ENCODE results near the gene NCK2. TPM values are rescaled to one million over a fixed set of nuclear protein-coding genes. Genes with fewer than 3 reads are reported as not detected.

NCK2 gene
- polyA plus RNA-seq, 3 donors from 2014 or later = 10.7 to 22.1 (median 16.2) TPM

GRCh38 chr2:105723431-105723830, 21.3 kb upstream of the NCK2 start:
- Mint-ChIP-seq H3K36me3 (peaks cover 0 to 8% (median 3%) of the 10 kb centered on the region in 3 donors), H3K27ac (no peak overlapping the region), H3K4me1 (no peaks in the 10 kb centered on the region), H3K4me3 (no peak overlapping the region), H3K9me3 (peaks cover 0 to 6% (median under 1%) of the 10 kb centered on the region in 6 donors), H3K27me3 (ENCODE audit: low read depth in 3 of 3) (peaks cover 0 to 7% (median 4%) of the 10 kb centered on the region in 3 donors)
- no peak for DNase-seq

- Mint-ChIP-seq H3K4me1 (no peaks in the 10 kb centered on the region), H3K36me3 (peaks cover 0 to 8% (median 3%) of the 10 kb centered on the region in 3 donors), H3K9me3 (peaks cover 0 to 6% (median under 1%) of the 10 kb centered on the region in 6 donors), H3K27ac (no peak overlapping the region), H3K27me3 (ENCODE audit: low read depth in 3 of 3) (peaks cover 0 to 7% (median 4%) of the 10 kb centered on the region in 3 donors), H3K4me3 (no peak overlapping the region)
- no peak for DNase-seq
Measured at GRCh38 chr2:105725388-105725787, 19.3 kb upstream of the NCK2 start.

DNA sequence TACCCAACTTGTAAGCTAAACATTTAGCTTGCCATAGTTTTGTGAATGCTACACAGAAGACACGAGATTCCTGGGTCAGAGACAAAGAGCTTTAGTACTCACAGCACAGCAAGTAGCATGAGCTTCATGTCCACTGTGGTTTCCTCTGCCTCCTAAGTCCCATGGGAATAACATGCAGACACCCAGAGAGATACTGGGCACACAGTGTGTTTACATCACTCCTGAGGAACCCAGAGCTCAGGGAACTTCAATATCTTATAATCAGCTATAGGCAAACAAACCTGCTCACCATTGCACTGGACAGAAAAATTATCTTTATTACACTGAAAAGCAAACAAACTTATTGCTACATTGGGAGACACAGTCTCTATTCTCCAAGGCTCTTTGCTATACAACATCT, 14.5 kb upstream of the NCK2 start:
- H3K27me3 Mint-ChIP-seq (ENCODE audit: low read depth in 3 of 3) = peaks cover 0 to 5% (median 5%) of the 10 kb centered on the region in 3 donors

DNA sequence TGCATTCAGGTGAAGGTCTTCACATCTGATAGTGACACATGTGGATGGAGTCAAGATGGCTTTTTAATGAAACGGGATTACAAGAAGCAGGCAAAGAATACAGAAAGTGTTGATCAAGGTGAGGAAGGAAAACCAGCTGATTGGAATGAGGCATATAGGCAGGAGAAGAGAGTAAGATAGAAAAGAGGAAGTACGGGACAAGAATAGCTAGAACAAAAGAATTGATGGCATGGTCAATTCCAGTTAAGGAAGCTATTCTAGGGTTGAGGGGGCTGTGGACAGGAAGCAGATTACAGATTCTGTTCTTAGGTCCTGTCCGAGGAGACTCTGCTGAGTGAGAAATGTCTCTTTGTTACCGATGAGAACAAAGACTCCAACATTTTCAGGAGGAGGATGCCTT, 13.2 kb upstream of the NCK2 start:
- H3K4me3 Mint-ChIP-seq = no peak overlapping the region
- H3K36me3 Mint-ChIP-seq = peaks cover 0 to 4% (median 3%) of the 10 kb centered on the region in 3 donors
- no peak for DNase-seq
- peaks cover 0 to 13% of the 10 kb centered on the region in 2 donors for H3K4me1 Mint-ChIP-seq
- H3K27ac Mint-ChIP-seq = peak overlapping the region in 1 of 6 donors; percentile 4
- peaks cover 0 to 6% (median under 1%) of the 10 kb centered on the region in 6 donors for H3K9me3 Mint-ChIP-seq
- peaks cover 2 to 5% (median 3%) of the 10 kb centered on the region in 3 donors for H3K27me3 Mint-ChIP-seq (ENCODE audit: low read depth in 3 of 3)

More for the DNA sequence above, 14.5 kb upstream of the NCK2 start:
- H3K27ac Mint-ChIP-seq = no peak overlapping the region
- H3K9me3 Mint-ChIP-seq = peaks cover 0 to 6% (median under 1%) of the 10 kb centered on the region in 6 donors
- H3K4me1 Mint-ChIP-seq = peaks cover 0 to 9% of the 10 kb centered on the region in 2 donors
- H3K4me3 Mint-ChIP-seq = no peak overlapping the region
- peaks cover 0 to 4% (median 3%) of the 10 kb centered on the region in 3 donors for H3K36me3 Mint-ChIP-seq
- DNase-seq = no peak

GRCh38 chr2:105732101-105732500, 12.6 kb upstream of the NCK2 start:
- no peak overlapping the region for H3K27ac Mint-ChIP-seq
- no peak for DNase-seq
- H3K4me3 Mint-ChIP-seq = no peak overlapping the region
- H3K4me1 Mint-ChIP-seq = peaks cover 0 to 13% of the 10 kb centered on the region in 2 donors
- H3K27me3 Mint-ChIP-seq (ENCODE audit: low read depth in 3 of 3) = peaks cover 2 to 5% (median 3%) of the 10 kb centered on the region in 3 donors
- H3K36me3 Mint-ChIP-seq = no peaks in the 10 kb centered on the region
- peaks cover 0 to under 1% (median 0%) of the 10 kb centered on the region in 6 donors for H3K9me3 Mint-ChIP-seq

- no peaks in the 10 kb centered on the region for H3K36me3 Mint-ChIP-seq
- H3K4me3 Mint-ChIP-seq = no peak overlapping the region
- peaks cover 4 to 14% of the 10 kb centered on the region in 2 donors for H3K4me1 Mint-ChIP-seq
- H3K27ac Mint-ChIP-seq = no peak overlapping the region
- peaks cover 2 to 5% (median 3%) of the 10 kb centered on the region in 3 donors for H3K27me3 Mint-ChIP-seq (ENCODE audit: low read depth in 3 of 3)
- no peak for DNase-seq
- no peaks in the 10 kb centered on the region for H3K9me3 Mint-ChIP-seq
Measured at GRCh38 chr2:105732955-105733607, 11.6 kb upstream of the NCK2 start.

DNA sequence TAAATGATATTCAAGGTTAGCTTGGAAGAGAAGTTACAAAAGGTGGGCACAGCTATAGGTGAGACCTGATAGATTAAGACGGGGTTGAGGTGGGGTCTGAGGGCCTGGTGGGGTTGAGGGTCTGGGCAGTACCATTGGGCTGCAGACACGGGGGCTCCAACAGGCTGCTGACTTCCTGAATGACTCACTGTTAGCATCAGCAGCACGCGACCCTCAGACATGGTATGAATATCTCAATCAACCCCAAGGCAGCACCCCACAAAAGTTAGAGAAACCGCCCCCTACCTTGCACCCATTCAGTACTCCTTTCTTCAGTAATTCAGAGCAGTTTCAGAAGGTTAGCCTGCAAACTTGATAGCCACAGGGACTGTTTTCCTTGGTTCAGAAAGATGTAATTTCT, 10.8 kb upstream of the NCK2 start:
- Mint-ChIP-seq H3K9me3 (no peaks in the 10 kb centered on the region), H3K4me1 (peaks cover 12 to 22% of the 10 kb centered on the region in 2 donors), H3K4me3 (no peak overlapping the region), H3K27ac (no peak overlapping the region), H3K36me3 (no peaks in the 10 kb centered on the region), H3K27me3 (ENCODE audit: low read depth in 3 of 3) (peaks cover 2 to 5% (median 3%) of the 10 kb centered on the region in 3 donors)
- DNase-seq = no peak

DNA sequence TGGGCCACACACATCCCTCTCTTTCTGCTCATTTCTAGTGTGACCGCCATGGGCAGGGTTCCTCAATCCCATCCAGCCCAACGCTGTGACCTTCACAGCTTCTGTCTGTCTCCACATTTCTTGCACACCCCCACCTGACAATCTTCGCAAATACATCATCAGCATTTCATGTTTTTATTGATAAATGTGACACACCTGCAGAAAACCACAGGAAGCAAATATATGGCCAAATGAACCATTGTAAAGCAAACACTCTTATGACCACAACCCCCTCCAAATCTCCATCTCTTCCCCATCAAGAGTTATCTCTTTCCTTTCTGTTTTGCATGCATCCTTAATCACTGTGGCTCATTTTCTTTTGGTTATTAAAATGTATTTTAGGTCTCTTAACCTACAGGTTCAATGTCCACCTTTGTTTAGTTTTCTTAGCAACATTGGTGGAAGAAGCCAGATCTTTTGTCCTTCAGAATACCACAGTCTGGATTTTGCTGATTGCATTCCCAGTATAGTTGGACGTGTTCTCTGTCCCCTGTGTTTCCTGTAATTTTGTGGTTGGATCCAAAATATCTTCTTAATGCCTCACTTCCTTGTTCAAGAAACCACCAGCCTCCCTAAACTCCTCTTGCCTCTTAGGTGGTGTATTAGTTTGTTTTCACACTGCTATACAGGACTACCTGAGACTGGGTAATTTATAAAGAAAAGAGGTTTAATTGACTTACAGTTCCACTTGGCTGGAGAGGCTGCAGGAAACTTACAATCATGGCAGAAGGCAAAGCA, 9.8 kb upstream of the NCK2 start:
- Mint-ChIP-seq H3K9me3 (no peaks in the 10 kb centered on the region), H3K4me1 (peaks cover 22 to 33% of the 10 kb centered on the region in 2 donors), H3K4me3 (no peak overlapping the region), H3K36me3 (no peaks in the 10 kb centered on the region), H3K27me3 (ENCODE audit: low read depth in 3 of 3) (peaks cover 2 to 5% (median 3%) of the 10 kb centered on the region in 3 donors), H3K27ac (peak overlapping the region in 1 of 6 donors; percentile 28)
- no peak for DNase-seq

- H3K36me3 Mint-ChIP-seq = no peaks in the 10 kb centered on the region
- peaks cover 29 to 36% of the 10 kb centered on the region in 2 donors for H3K4me1 Mint-ChIP-seq
- H3K27me3 Mint-ChIP-seq (ENCODE audit: low read depth in 3 of 3) = peaks cover 2 to 5% (median 3%) of the 10 kb centered on the region in 3 donors
- no peak overlapping the region for H3K4me3 Mint-ChIP-seq
- no peaks in the 10 kb centered on the region for H3K9me3 Mint-ChIP-seq
- no peak for DNase-seq
- H3K27ac Mint-ChIP-seq = no peak overlapping the region
Measured at GRCh38 chr2:105736145-105736544, 8.6 kb upstream of the NCK2 start.

- peak overlapping the region; percentile 56 to 75 (median 70) for H3K4me3 Mint-ChIP-seq
- DNase-seq = no peak
- peaks cover 2 to 7% (median 5%) of the 10 kb centered on the region in 3 donors for H3K27me3 Mint-ChIP-seq (ENCODE audit: low read depth in 3 of 3)
- peak overlapping the region; percentile 34 to 90 (median 85) for H3K27ac Mint-ChIP-seq
- H3K9me3 Mint-ChIP-seq = no peaks in the 10 kb centered on the region
- no peaks in the 10 kb centered on the region for H3K36me3 Mint-ChIP-seq
- H3K4me1 Mint-ChIP-seq = peaks cover 34 to 36% of the 10 kb centered on the region in 2 donors
Measured at GRCh38 chr2:105737980-105738657, 6.6 kb upstream of the NCK2 start.

GRCh38 chr2:105738658-105739241, 6.0 kb upstream of the NCK2 start:
- Mint-ChIP-seq H3K9me3 (no peaks in the 10 kb centered on the region), H3K4me3 (peak overlapping the region; percentile 56 to 75 (median 70)), H3K27me3 (ENCODE audit: low read depth in 3 of 3) (peaks cover 2 to 7% (median 5%) of the 10 kb centered on the region in 3 donors), H3K36me3 (no peaks in the 10 kb centered on the region), H3K4me1 (peaks cover 34 to 40% of the 10 kb centered on the region in 2 donors), H3K27ac (peak overlapping the region; percentile 34 to 90 (median 85))
- DNase-seq = peak in 2 of 3 donors; percentile 12 to 14

DNA sequence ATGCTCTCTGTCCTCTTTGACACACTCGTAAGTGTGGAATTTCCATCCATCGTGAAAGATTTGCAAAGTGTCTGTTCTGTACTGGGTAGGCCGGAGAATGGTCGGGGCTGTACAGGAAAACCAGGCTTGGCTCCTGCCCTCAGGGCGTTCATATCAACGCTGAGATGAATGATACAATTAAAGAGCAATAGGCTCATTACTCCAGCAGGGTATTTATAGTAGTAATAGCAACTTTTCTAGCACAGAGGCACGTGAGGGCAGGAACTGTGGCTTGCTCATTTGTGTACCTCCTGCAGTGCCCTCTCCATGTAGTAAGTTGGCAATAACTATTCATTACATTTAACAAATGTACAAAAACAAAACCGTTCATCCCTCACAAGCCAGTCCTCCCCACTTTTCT, 5.3 kb upstream of the NCK2 start:
- peaks cover 39 to 44% of the 10 kb centered on the region in 2 donors for H3K4me1 Mint-ChIP-seq
- H3K36me3 Mint-ChIP-seq = no peaks in the 10 kb centered on the region
- H3K27ac Mint-ChIP-seq = peak overlapping the region; percentile 39 to 90 (median 85)
- H3K4me3 Mint-ChIP-seq = peak overlapping the region; percentile 56 to 75 (median 70)
- no peaks in the 10 kb centered on the region for H3K9me3 Mint-ChIP-seq
- no peak for DNase-seq
- peaks cover 4 to 8% (median 4%) of the 10 kb centered on the region in 3 donors for H3K27me3 Mint-ChIP-seq (ENCODE audit: low read depth in 3 of 3)

DNA sequence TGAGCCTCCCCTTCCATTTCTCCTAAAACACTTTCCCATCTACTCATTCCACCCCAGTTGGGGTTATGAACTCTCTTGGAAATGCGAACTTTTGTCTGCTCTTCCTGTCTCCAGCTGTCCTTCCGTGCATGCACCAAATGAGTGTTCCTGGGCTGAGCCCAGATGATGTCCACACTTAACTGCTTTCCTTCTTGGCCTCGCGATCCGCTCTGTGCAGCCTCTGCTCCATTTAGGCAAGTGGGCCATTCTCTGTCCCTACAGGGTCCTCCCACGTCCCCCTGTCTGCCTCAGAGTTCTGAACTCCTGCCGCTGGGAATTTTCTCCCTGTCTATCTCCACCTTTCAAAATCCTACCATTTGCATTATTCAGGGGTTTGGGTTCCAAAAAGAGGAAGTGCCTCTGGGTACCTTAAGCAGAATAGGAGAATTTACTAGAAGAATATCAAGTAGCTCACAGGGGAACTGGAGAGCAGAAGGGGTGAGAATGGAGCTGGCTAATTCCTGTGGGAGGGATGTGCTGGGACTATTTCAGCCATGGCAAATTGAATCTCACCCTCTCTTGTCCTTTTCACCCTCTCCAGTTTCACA, 4.7 kb upstream of the NCK2 start:
- no peaks in the 10 kb centered on the region for H3K36me3 Mint-ChIP-seq
- H3K4me3 Mint-ChIP-seq = peak overlapping the region; percentile 18 to 74 (median 33)
- H3K27ac Mint-ChIP-seq = peak overlapping the region; percentile 39 to 90 (median 85)
- no peaks in the 10 kb centered on the region for H3K9me3 Mint-ChIP-seq
- H3K4me1 Mint-ChIP-seq = peaks cover 38 to 39% of the 10 kb centered on the region in 2 donors
- no peak for DNase-seq
- H3K27me3 Mint-ChIP-seq (ENCODE audit: low read depth in 3 of 3) = peaks cover 2 to 5% (median 4%) of the 10 kb centered on the region in 3 donors
